SK-N-SH treated with all-trans-retinoic acid at 6 μM for 48 hours (cell line): Measurements from ENCODE around the gene TRAPPC2.

Experiments
- ARNTL ChIP-seq: fragments of 450-650 bp; formaldehyde crosslinking; IDR thresholded peaks from 2 replicates; pipeline ENCODE4 v1.5.0; 2020; ENCODE audit warnings: low read depth, mild to moderate bottlenecking, moderate library complexity, borderline replicate concordance
- BACH2 ChIP-seq: fragments of 250-450 bp; sonication (Bioruptor Pico); IDR thresholded peaks from 2 replicates; pipeline ENCODE4 v1.9.0; 2021; ENCODE audit warnings: mild to moderate bottlenecking, borderline replicate concordance
- CREB5 ChIP-seq: fragments of 250-450 bp; sonication (Bioruptor Pico); IDR thresholded peaks from 2 replicates; pipeline ENCODE4 v1.5.1; 2020; ENCODE audit warnings: low read depth, mild to moderate bottlenecking, moderate library complexity
- CSDC2 ChIP-seq: fragments of 250-450 bp; sonication (Bioruptor Pico); IDR thresholded peaks from 2 replicates; pipeline ENCODE4 v1.5.0; 2020; ENCODE audit warnings: mild to moderate bottlenecking, moderate library complexity
- ISL1 ChIP-seq: fragments of 250-450 bp; sonication (Bioruptor Pico); IDR thresholded peaks from 2 replicates; pipeline ENCODE4 v2.1.2; 2022; ENCODE audit warnings: mild to moderate bottlenecking, moderate library complexity
- OSR1 ChIP-seq: fragments of 250-450 bp; sonication (Bioruptor Pico); IDR thresholded peaks from 2 replicates; pipeline ENCODE4 v1.8.0; 2022; ENCODE audit warnings: moderate library complexity, mild to moderate bottlenecking, inconsistent platforms
- PATZ1 ChIP-seq: fragments of 250-450 bp; sonication (Bioruptor Pico); IDR thresholded peaks from 2 replicates; pipeline ENCODE4 v1.8.0; 2020; ENCODE audit warnings: mild to moderate bottlenecking, moderate library complexity, borderline replicate concordance
- PPARA ChIP-seq: fragments of 250-450 bp; sonication (Bioruptor Pico); IDR thresholded peaks from 2 replicates; pipeline ENCODE4 v1.5.0; 2020; ENCODE audit warnings: mild to moderate bottlenecking, borderline replicate concordance
- TOX ChIP-seq: fragments of 250-450 bp; sonication (Bioruptor Pico); IDR thresholded peaks from 2 replicates; pipeline ENCODE4 v1.8.0; 2021; ENCODE audit warnings: mild to moderate bottlenecking, moderate library complexity, borderline replicate concordance
- ZC3H10 ChIP-seq: fragments of 250-450 bp; sonication (Bioruptor Pico); IDR thresholded peaks from 2 replicates; pipeline ENCODE4 v1.5.1; 2021; ENCODE audit warnings: mild to moderate bottlenecking, moderate library complexity
- ZFP3 ChIP-seq: fragments of 250-450 bp; sonication (Bioruptor Pico); IDR thresholded peaks from 2 replicates; pipeline ENCODE4 v1.5.0; 2020; ENCODE audit warnings: mild to moderate bottlenecking, moderate library complexity
- ZNF565 ChIP-seq: fragments of 450-650 bp; formaldehyde crosslinking; conservative IDR thresholded peaks from 2 replicates; pipeline ENCODE4 v1.5.0; 2020; ENCODE audit warnings: low read depth, mild to moderate bottlenecking, moderate library complexity
- ZNF70 ChIP-seq: fragments of 450-650 bp; formaldehyde crosslinking; IDR thresholded peaks from 2 replicates; pipeline ENCODE4 v1.5.0; 2020; ENCODE audit warnings: mild to moderate bottlenecking, moderate library complexity

- TF ChIP-seq ZC3H10 (CRISPR knock-in tag) (no peak), ISL1 (CRISPR knock-in tag) (no peak), ZNF70 (CRISPR knock-in tag) (no peak), TOX (no peak), CREB5 (CRISPR knock-in tag) (no peak), BACH2 (CRISPR knock-in tag) (no peak), PPARA (CRISPR knock-in tag) (no peak), ARNTL (no peak), ZNF565 (CRISPR knock-in tag) (no peak), PATZ1 (CRISPR knock-in tag) (no peak), OSR1 (CRISPR knock-in tag) (no peak), ZFP3 (CRISPR knock-in tag) (no peak), CSDC2 (CRISPR knock-in tag) (no peak)
These were observed 15.8 kb upstream of the TRAPPC2 start for GRCh38 chrX:13750204-13750603.
